H9 (cell line): Measurements from ENCODE around the gene HIGD2A. TPM values are rescaled to one million over a fixed set of nuclear protein-coding genes. Genes with fewer than 3 reads are reported as not detected.

Source experiments
- DNase-seq: peaks from one replicate; pipeline ENCODE4 v3.0.0-alpha.2; 2017
- H2AFZ ChIP-seq: one replicate; pipeline ENCODE4 v1.6.1; 2013; ENCODE audit warnings: mild to moderate bottlenecking, low read length, control low read depth, moderate library complexity
- H2AK5ac ChIP-seq: 2 replicates; pipeline ENCODE4 v1.6.1; 2013; ENCODE audit warnings: low read length, control low read depth, mixed read lengths; ENCODE audit not compliant: insufficient read length
- H2BK120ac ChIP-seq: one replicate; pipeline ENCODE4 v1.6.1; 2013; ENCODE audit warnings: low read depth, mild to moderate bottlenecking, low read length, control low read depth, inconsistent platforms; ENCODE audit not compliant: poor library complexity, severe bottlenecking
- H2BK12ac ChIP-seq: 2 replicates; pipeline ENCODE4 v1.6.1; 2013; ENCODE audit warnings: low read length, control low read depth, mixed read lengths, low read depth; ENCODE audit not compliant: insufficient read length
- H2BK15ac ChIP-seq: 2 replicates; pipeline ENCODE4 v1.6.1; 2013; ENCODE audit warnings: low read depth, low read length, control low read depth
- H2BK20ac ChIP-seq: one replicate; pipeline ENCODE4 v1.6.1; 2013; ENCODE audit warnings: low read depth, mild to moderate bottlenecking, low read length, control low read depth, inconsistent platforms; ENCODE audit not compliant: poor library complexity, severe bottlenecking
- H2BK5ac ChIP-seq: 2 replicates; pipeline ENCODE4 v1.6.1; 2013; ENCODE audit warnings: low read length, control low read depth, mixed read lengths; ENCODE audit not compliant: insufficient read length
- H3K14ac ChIP-seq: 2 replicates; pipeline ENCODE4 v1.6.1; 2013; ENCODE audit warnings: low read length, control low read depth; ENCODE audit not compliant: insufficient read depth
- H3K18ac ChIP-seq: 2 replicates; pipeline ENCODE4 v1.6.1; 2013; ENCODE audit warnings: low read depth, mild to moderate bottlenecking, mixed read lengths, low read length, control low read depth; ENCODE audit not compliant: insufficient read length
- H3K23ac ChIP-seq: 2 replicates; pipeline ENCODE4 v1.6.1; 2013; ENCODE audit warnings: low read length, control low read depth, mixed read lengths, low read depth; ENCODE audit not compliant: insufficient read length
- H3K23me2 ChIP-seq: 2 replicates; pipeline ENCODE4 v1.6.1; 2013; ENCODE audit warnings: low read depth, mild to moderate bottlenecking, mixed read lengths, low read length, control low read depth; ENCODE audit not compliant: insufficient read length, poor library complexity, severe bottlenecking
- H3K27ac ChIP-seq: 2 replicates; pipeline ENCODE4 v1.5.1; 2013; ENCODE audit warnings: low read length, control low read depth, mixed read lengths, low read depth; ENCODE audit not compliant: insufficient read length
- H3K27me3 ChIP-seq: 2 replicates; pipeline ENCODE4 v1.6.1; 2013; ENCODE audit warnings: low read length, control low read depth, inconsistent platforms; ENCODE audit not compliant: insufficient read depth
- H3K4ac ChIP-seq: 2 replicates; pipeline ENCODE4 v1.6.1; 2013; ENCODE audit warnings: low read depth, mild to moderate bottlenecking, control low read depth, inconsistent platforms, low read length, moderate library complexity
- H3K4me1 ChIP-seq: 2 replicates; pipeline ENCODE4 v1.6.1; 2013; ENCODE audit warnings: low read length, control low read depth, inconsistent platforms; ENCODE audit not compliant: insufficient read depth
- H3K4me2 ChIP-seq: 2 replicates; pipeline ENCODE4 v1.6.1; 2013; ENCODE audit warnings: low read length, control low read depth, mixed read lengths; ENCODE audit not compliant: insufficient read length, insufficient read depth
- H3K56ac ChIP-seq: 2 replicates; pipeline ENCODE4 v1.6.1; 2013; ENCODE audit warnings: low read depth, mild to moderate bottlenecking, mixed read lengths, low read length, control low read depth; ENCODE audit not compliant: insufficient read length
- H3K79me1 ChIP-seq: 2 replicates; pipeline ENCODE4 v1.6.1; 2013; ENCODE audit warnings: low read depth, mild to moderate bottlenecking, moderate library complexity, low read length, control low read depth, inconsistent platforms; ENCODE audit not compliant: insufficient read depth, poor library complexity, severe bottlenecking
- H3K79me2 ChIP-seq: 2 replicates; pipeline ENCODE4 v1.6.1; 2013; ENCODE audit warnings: low read length, control low read depth, inconsistent platforms; ENCODE audit not compliant: insufficient read depth
- H3K9ac ChIP-seq: 2 replicates; pipeline ENCODE4 v1.6.1; 2013; ENCODE audit warnings: low read length, control low read depth, mixed read lengths; ENCODE audit not compliant: insufficient read length; ENCODE audit errors: extremely low read depth
- H3K9me3 ChIP-seq: one replicate; pipeline ENCODE4 v1.6.1; 2013; ENCODE audit warnings: low read depth, low read length, inconsistent platforms; ENCODE audit not compliant: control insufficient read depth
- H3T11ph ChIP-seq: one replicate; pipeline ENCODE4 v1.6.1; 2013; ENCODE audit warnings: mild to moderate bottlenecking, low read length, control low read depth, inconsistent platforms
- H4K20me1 ChIP-seq: one replicate; pipeline ENCODE4 v1.6.1; 2013; ENCODE audit not compliant: control insufficient read depth, insufficient read length, insufficient read depth
- H4K5ac ChIP-seq: 2 replicates; pipeline ENCODE4 v1.6.1; 2013; ENCODE audit warnings: low read depth, mild to moderate bottlenecking, mixed read lengths, low read length, control low read depth; ENCODE audit not compliant: insufficient read length
- H4K8ac ChIP-seq: replicated peaks from 2 replicates; pipeline ENCODE4 v1.6.1; 2013; ENCODE audit warnings: low read length, control low read depth, mixed read lengths, low read depth; ENCODE audit not compliant: insufficient read length
- H4K91ac ChIP-seq: 2 replicates; pipeline ENCODE4 v1.6.1; 2013; ENCODE audit warnings: low read depth, mild to moderate bottlenecking, moderate library complexity, mixed read lengths, low read length, control low read depth; ENCODE audit not compliant: insufficient read length
- H3K27ac Mint-ChIP-seq, 3 experiments: 2 replicates in 2 of 3; 3 replicates in 1 of 3; pipeline ENCODE4 v1.8.0; 2020 to 2021; ENCODE audit warnings: mixed read lengths in 3 of 3, mild to moderate bottlenecking in 1 of 3, moderate library complexity in 1 of 3
- H3K27me3 Mint-ChIP-seq: 2 replicates; pipeline ENCODE4 v1.8.0; 2021; ENCODE audit warnings: low read depth, mild to moderate bottlenecking, moderate library complexity, mixed read lengths
- H3K36me3 Mint-ChIP-seq, 3 experiments: 2 replicates in 2 of 3; 3 replicates in 1 of 3; pipeline ENCODE4 v1.8.0; 2020 to 2021; ENCODE audit warnings: low read depth in 3 of 3, mixed read lengths in 3 of 3; ENCODE audit not compliant: insufficient read depth in 1 of 3
- H3K4me1 Mint-ChIP-seq, 2 experiments: 2 replicates each; pipeline ENCODE4 v1.8.0; 2020; ENCODE audit warnings: mixed read lengths in 2 of 2
- H3K4me3 Mint-ChIP-seq, 2 experiments: 2 replicates in 1 of 2; 3 replicates in 1 of 2; pipeline ENCODE4 v1.8.0; 2020 to 2021; ENCODE audit warnings: mild to moderate bottlenecking in 2 of 2, mixed read lengths in 2 of 2, moderate library complexity in 1 of 2
- H3K9me3 Mint-ChIP-seq, 2 experiments: 2 replicates in 1 of 2; 3 replicates in 1 of 2; pipeline ENCODE4 v1.8.0; 2020; ENCODE audit warnings: mild to moderate bottlenecking in 2 of 2, mixed read lengths in 2 of 2, moderate library complexity in 1 of 2
- WGBS: extraction: QIAGEN DNeasy Blood & Tissue Kit; methylation state at CpG from one replicate; pipeline ENCODE4 v1.1.7; 2013; ENCODE audit warnings: missing lambda C conversion rate, low lambda C conversion rate, mixed read lengths; ENCODE audit not compliant: insufficient read length; ENCODE audit errors: extremely low coverage; 5-methylcytosine and 5-hydroxymethylcytosine counted together
- total RNA-seq: library from RNA; stranded (reverse); gene quantifications from 2 replicates; pipeline ENCODE4 v1.2.1, GENCODE V29; 2021
- TF ChIP-seq, protein P1 (sequence below): fragments of 200-600 bp; sonication (generic); conservative IDR thresholded peaks from 3 replicates; pipeline ENCODE4 v1.8.0; 2021; ENCODE audit warnings: antibody characterized with exemption, mild to moderate bottlenecking

HIGD2A gene
- total RNA-seq, 1 experiment from 2014 or later: 92.3 TPM

DNA sequence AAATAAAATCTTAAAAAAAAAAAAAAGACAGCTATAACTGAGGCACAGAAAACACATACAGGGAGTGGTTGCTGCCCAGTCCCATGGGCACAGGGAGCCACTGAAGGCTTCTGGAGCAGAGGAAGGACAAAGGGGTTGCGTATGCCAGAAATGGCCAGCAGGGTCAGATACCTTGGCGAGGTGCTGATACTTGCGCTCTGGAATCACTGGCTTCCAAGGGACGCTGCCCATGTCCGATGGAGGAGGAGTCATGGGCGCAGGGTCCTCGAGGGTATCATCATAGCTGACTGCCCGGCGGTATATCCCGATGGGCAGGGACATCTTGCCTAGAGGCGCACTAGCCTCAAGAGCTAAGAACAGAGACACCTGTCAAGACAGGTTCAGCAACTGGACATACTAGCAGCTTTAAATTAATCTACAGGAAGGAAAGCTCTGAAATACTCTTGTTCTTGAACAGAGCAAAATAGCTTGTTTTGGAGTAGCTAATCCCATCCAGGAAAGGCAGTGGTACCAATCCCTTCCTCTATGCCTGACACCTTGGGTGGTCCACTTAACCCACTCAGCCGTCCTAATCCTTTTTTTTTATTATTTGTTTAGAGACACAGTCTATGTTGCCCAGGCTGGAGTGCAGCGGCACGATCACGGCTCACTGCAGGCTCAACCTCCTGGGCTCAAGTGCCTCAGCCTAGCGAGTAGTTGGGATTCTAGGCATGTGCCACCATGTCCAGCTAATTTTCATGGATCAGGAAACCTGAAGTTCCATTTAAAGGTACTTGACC, 33.0 kb upstream of the HIGD2A start:
- no peak overlapping the region for H3K56ac ChIP-seq
- no peak overlapping the region for H3K27ac ChIP-seq
- H4K8ac ChIP-seq: no peak overlapping the region
- no peak overlapping the region for H2AK5ac ChIP-seq
- Mint-ChIP-seq H3K4me3 (no peak overlapping the region), H3K4me1 (peaks cover 6 to 10% of the 10 kb centered on the region in 2 experiments), H3K27me3 (no peaks in the 10 kb centered on the region), H3K9me3 (no peaks in the 10 kb centered on the region), H3K27ac (peak overlapping the region in 1 of 3 experiments; percentile 76; a peak in 2 of 7 replicates), H3K36me3 (peaks cover 41 to 88% (median 73%) of the 10 kb centered on the region in 3 experiments)
- no peaks in the 10 kb centered on the region for H4K20me1 ChIP-seq
- H2BK15ac ChIP-seq: no peak overlapping the region
- H3K9me3 ChIP-seq: no peaks in the 10 kb centered on the region
- H3K18ac ChIP-seq: no peak overlapping the region
- H2BK12ac ChIP-seq: no peak overlapping the region
- WGBS: no CpG with 5 or more reads among the region's 16 CpGs
- peak; percentile 49 for DNase-seq
- no peak overlapping the region for H3K14ac ChIP-seq
- H3T11ph ChIP-seq: no peak overlapping the region
- H3K4ac ChIP-seq: no peak overlapping the region
- H3K9ac ChIP-seq: no peak overlapping the region
- peaks cover 6% of the 10 kb centered on the region; the same call in 1 of the 2 replicates for H3K79me2 ChIP-seq
- H3K23me2 ChIP-seq: no peaks in the 10 kb centered on the region
- peaks cover 3% of the 10 kb centered on the region for H3K79me1 ChIP-seq
- no peak overlapping the region for H3K23ac ChIP-seq
- H3K4me2 ChIP-seq: no peak overlapping the region
- H2BK5ac ChIP-seq: no peak overlapping the region
- TF ChIP-seq, protein P1, sequence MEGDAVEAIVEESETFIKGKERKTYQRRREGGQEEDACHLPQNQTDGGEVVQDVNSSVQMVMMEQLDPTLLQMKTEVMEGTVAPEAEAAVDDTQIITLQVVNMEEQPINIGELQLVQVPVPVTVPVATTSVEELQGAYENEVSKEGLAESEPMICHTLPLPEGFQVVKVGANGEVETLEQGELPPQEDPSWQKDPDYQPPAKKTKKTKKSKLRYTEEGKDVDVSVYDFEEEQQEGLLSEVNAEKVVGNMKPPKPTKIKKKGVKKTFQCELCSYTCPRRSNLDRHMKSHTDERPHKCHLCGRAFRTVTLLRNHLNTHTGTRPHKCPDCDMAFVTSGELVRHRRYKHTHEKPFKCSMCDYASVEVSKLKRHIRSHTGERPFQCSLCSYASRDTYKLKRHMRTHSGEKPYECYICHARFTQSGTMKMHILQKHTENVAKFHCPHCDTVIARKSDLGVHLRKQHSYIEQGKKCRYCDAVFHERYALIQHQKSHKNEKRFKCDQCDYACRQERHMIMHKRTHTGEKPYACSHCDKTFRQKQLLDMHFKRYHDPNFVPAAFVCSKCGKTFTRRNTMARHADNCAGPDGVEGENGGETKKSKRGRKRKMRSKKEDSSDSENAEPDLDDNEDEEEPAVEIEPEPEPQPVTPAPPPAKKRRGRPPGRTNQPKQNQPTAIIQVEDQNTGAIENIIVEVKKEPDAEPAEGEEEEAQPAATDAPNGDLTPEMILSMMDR: peak; percentile 56
- no peak overlapping the region for H4K91ac ChIP-seq
- H4K5ac ChIP-seq: no peak overlapping the region
- H3K4me1 ChIP-seq: no peaks in the 10 kb centered on the region; the same call in 1 of the 2 replicates
- H2AFZ ChIP-seq: no peak overlapping the region
- no peak overlapping the region for H2BK20ac ChIP-seq
- no peaks in the 10 kb centered on the region for H3K27me3 ChIP-seq
- H2BK120ac ChIP-seq: no peak overlapping the region
